H9 (cell line): ENCODE results near the gene CERCAM. TPM values are rescaled to one million over a fixed set of nuclear protein-coding genes. Genes with fewer than 3 reads are reported as not detected.

ENCODE experiments used
- DNase-seq: peaks from one replicate; pipeline ENCODE4 v3.0.0-alpha.2; 2017
- H2AFZ ChIP-seq: one replicate; pipeline ENCODE4 v1.6.1; 2013; ENCODE audit warnings: mild to moderate bottlenecking, low read length, control low read depth, moderate library complexity
- H2AK5ac ChIP-seq: 2 replicates; pipeline ENCODE4 v1.6.1; 2013; ENCODE audit warnings: low read length, control low read depth, mixed read lengths; ENCODE audit not compliant: insufficient read length
- H2BK120ac ChIP-seq: one replicate; pipeline ENCODE4 v1.6.1; 2013; ENCODE audit warnings: low read depth, mild to moderate bottlenecking, low read length, control low read depth, inconsistent platforms; ENCODE audit not compliant: poor library complexity, severe bottlenecking
- H2BK12ac ChIP-seq: 2 replicates; pipeline ENCODE4 v1.6.1; 2013; ENCODE audit warnings: low read length, control low read depth, mixed read lengths, low read depth; ENCODE audit not compliant: insufficient read length
- H2BK15ac ChIP-seq: 2 replicates; pipeline ENCODE4 v1.6.1; 2013; ENCODE audit warnings: low read depth, low read length, control low read depth
- H2BK20ac ChIP-seq: one replicate; pipeline ENCODE4 v1.6.1; 2013; ENCODE audit warnings: low read depth, mild to moderate bottlenecking, low read length, control low read depth, inconsistent platforms; ENCODE audit not compliant: poor library complexity, severe bottlenecking
- H2BK5ac ChIP-seq: 2 replicates; pipeline ENCODE4 v1.6.1; 2013; ENCODE audit warnings: low read length, control low read depth, mixed read lengths; ENCODE audit not compliant: insufficient read length
- H3K14ac ChIP-seq: 2 replicates; pipeline ENCODE4 v1.6.1; 2013; ENCODE audit warnings: low read length, control low read depth; ENCODE audit not compliant: insufficient read depth
- H3K18ac ChIP-seq: 2 replicates; pipeline ENCODE4 v1.6.1; 2013; ENCODE audit warnings: low read depth, mild to moderate bottlenecking, mixed read lengths, low read length, control low read depth; ENCODE audit not compliant: insufficient read length
- H3K23ac ChIP-seq: 2 replicates; pipeline ENCODE4 v1.6.1; 2013; ENCODE audit warnings: low read length, control low read depth, mixed read lengths, low read depth; ENCODE audit not compliant: insufficient read length
- H3K23me2 ChIP-seq: 2 replicates; pipeline ENCODE4 v1.6.1; 2013; ENCODE audit warnings: low read depth, mild to moderate bottlenecking, mixed read lengths, low read length, control low read depth; ENCODE audit not compliant: insufficient read length, poor library complexity, severe bottlenecking
- H3K27ac ChIP-seq: 2 replicates; pipeline ENCODE4 v1.5.1; 2013; ENCODE audit warnings: low read length, control low read depth, mixed read lengths, low read depth; ENCODE audit not compliant: insufficient read length
- H3K27me3 ChIP-seq: 2 replicates; pipeline ENCODE4 v1.6.1; 2013; ENCODE audit warnings: low read length, control low read depth, inconsistent platforms; ENCODE audit not compliant: insufficient read depth
- H3K4ac ChIP-seq: 2 replicates; pipeline ENCODE4 v1.6.1; 2013; ENCODE audit warnings: low read depth, mild to moderate bottlenecking, control low read depth, inconsistent platforms, low read length, moderate library complexity
- H3K4me1 ChIP-seq: 2 replicates; pipeline ENCODE4 v1.6.1; 2013; ENCODE audit warnings: low read length, control low read depth, inconsistent platforms; ENCODE audit not compliant: insufficient read depth
- H3K4me2 ChIP-seq: 2 replicates; pipeline ENCODE4 v1.6.1; 2013; ENCODE audit warnings: low read length, control low read depth, mixed read lengths; ENCODE audit not compliant: insufficient read length, insufficient read depth
- H3K56ac ChIP-seq: 2 replicates; pipeline ENCODE4 v1.6.1; 2013; ENCODE audit warnings: low read depth, mild to moderate bottlenecking, mixed read lengths, low read length, control low read depth; ENCODE audit not compliant: insufficient read length
- H3K79me1 ChIP-seq: 2 replicates; pipeline ENCODE4 v1.6.1; 2013; ENCODE audit warnings: low read depth, mild to moderate bottlenecking, moderate library complexity, low read length, control low read depth, inconsistent platforms; ENCODE audit not compliant: insufficient read depth, poor library complexity, severe bottlenecking
- H3K79me2 ChIP-seq: 2 replicates; pipeline ENCODE4 v1.6.1; 2013; ENCODE audit warnings: low read length, control low read depth, inconsistent platforms; ENCODE audit not compliant: insufficient read depth
- H3K9ac ChIP-seq: 2 replicates; pipeline ENCODE4 v1.6.1; 2013; ENCODE audit warnings: low read length, control low read depth, mixed read lengths; ENCODE audit not compliant: insufficient read length; ENCODE audit errors: extremely low read depth
- H3K9me3 ChIP-seq: one replicate; pipeline ENCODE4 v1.6.1; 2013; ENCODE audit warnings: low read depth, low read length, inconsistent platforms; ENCODE audit not compliant: control insufficient read depth
- H3T11ph ChIP-seq: one replicate; pipeline ENCODE4 v1.6.1; 2013; ENCODE audit warnings: mild to moderate bottlenecking, low read length, control low read depth, inconsistent platforms
- H4K20me1 ChIP-seq: one replicate; pipeline ENCODE4 v1.6.1; 2013; ENCODE audit not compliant: control insufficient read depth, insufficient read length, insufficient read depth
- H4K5ac ChIP-seq: 2 replicates; pipeline ENCODE4 v1.6.1; 2013; ENCODE audit warnings: low read depth, mild to moderate bottlenecking, mixed read lengths, low read length, control low read depth; ENCODE audit not compliant: insufficient read length
- H4K8ac ChIP-seq: replicated peaks from 2 replicates; pipeline ENCODE4 v1.6.1; 2013; ENCODE audit warnings: low read length, control low read depth, mixed read lengths, low read depth; ENCODE audit not compliant: insufficient read length
- H4K91ac ChIP-seq: 2 replicates; pipeline ENCODE4 v1.6.1; 2013; ENCODE audit warnings: low read depth, mild to moderate bottlenecking, moderate library complexity, mixed read lengths, low read length, control low read depth; ENCODE audit not compliant: insufficient read length
- H3K27ac Mint-ChIP-seq, 3 experiments: 2 replicates in 2 of 3; 3 replicates in 1 of 3; pipeline ENCODE4 v1.8.0; 2020 to 2021; ENCODE audit warnings: mixed read lengths in 3 of 3, mild to moderate bottlenecking in 1 of 3, moderate library complexity in 1 of 3
- H3K27me3 Mint-ChIP-seq: 2 replicates; pipeline ENCODE4 v1.8.0; 2021; ENCODE audit warnings: low read depth, mild to moderate bottlenecking, moderate library complexity, mixed read lengths
- H3K36me3 Mint-ChIP-seq, 3 experiments: 2 replicates in 2 of 3; 3 replicates in 1 of 3; pipeline ENCODE4 v1.8.0; 2020 to 2021; ENCODE audit warnings: low read depth in 3 of 3, mixed read lengths in 3 of 3; ENCODE audit not compliant: insufficient read depth in 1 of 3
- H3K4me1 Mint-ChIP-seq, 2 experiments: 2 replicates each; pipeline ENCODE4 v1.8.0; 2020; ENCODE audit warnings: mixed read lengths in 2 of 2
- H3K4me3 Mint-ChIP-seq, 2 experiments: 2 replicates in 1 of 2; 3 replicates in 1 of 2; pipeline ENCODE4 v1.8.0; 2020 to 2021; ENCODE audit warnings: mild to moderate bottlenecking in 2 of 2, mixed read lengths in 2 of 2, moderate library complexity in 1 of 2
- H3K9me3 Mint-ChIP-seq, 2 experiments: 2 replicates in 1 of 2; 3 replicates in 1 of 2; pipeline ENCODE4 v1.8.0; 2020; ENCODE audit warnings: mild to moderate bottlenecking in 2 of 2, mixed read lengths in 2 of 2, moderate library complexity in 1 of 2
- CTCF ChIP-seq: fragments of 200-600 bp; sonication (generic); conservative IDR thresholded peaks from 3 replicates; pipeline ENCODE4 v1.8.0; 2021; ENCODE audit warnings: antibody characterized with exemption, mild to moderate bottlenecking
- WGBS: extraction: QIAGEN DNeasy Blood & Tissue Kit; methylation state at CpG from one replicate; pipeline ENCODE4 v1.1.7; 2013; ENCODE audit warnings: missing lambda C conversion rate, low lambda C conversion rate, mixed read lengths; ENCODE audit not compliant: insufficient read length; ENCODE audit errors: extremely low coverage; 5-methylcytosine and 5-hydroxymethylcytosine counted together
- total RNA-seq: library from RNA; stranded (reverse); gene quantifications from 2 replicates; pipeline ENCODE4 v1.2.1, GENCODE V29; 2021

CERCAM gene
- total RNA-seq, 1 experiment from 2014 or later = 5.4 TPM

- peaks cover 47 to 71% of the 10 kb centered on the region in 2 experiments for H3K4me1 Mint-ChIP-seq
- Histone ChIP-seq H3T11ph (no peak overlapping the region), H3K23ac (no peak overlapping the region), H2BK15ac (no peak overlapping the region), H2AK5ac (no peak overlapping the region), H2BK12ac (no peak overlapping the region), H3K9me3 (no peaks in the 10 kb centered on the region), H3K9ac (no peak overlapping the region), H4K5ac (no peak overlapping the region), H3K14ac (peak overlapping the region; percentile 14; the same call in 1 of the 2 replicates), H3K4me1 (peaks cover 24% of the 10 kb centered on the region), H3K27ac (no peak overlapping the region), H4K20me1 (no peaks in the 10 kb centered on the region), H3K18ac (no peak overlapping the region), H3K27me3 (peaks cover 32% of the 10 kb centered on the region), H3K4ac (no peak overlapping the region), H2BK20ac (no peak overlapping the region), H4K8ac (no peak overlapping the region), H3K23me2 (no peaks in the 10 kb centered on the region), H3K4me2 (no peak overlapping the region), H3K79me1 (no peaks in the 10 kb centered on the region), H2BK5ac (no peak overlapping the region), H4K91ac (no peak overlapping the region), H2AFZ (no peak overlapping the region), H2BK120ac (no peak overlapping the region), H3K79me2 (no peaks in the 10 kb centered on the region), H3K56ac (no peak overlapping the region)
- no peak for DNase-seq
- WGBS = no CpG with 5 or more reads among the region's 18 CpGs
- peaks cover 99% of the 10 kb centered on the region for H3K27me3 Mint-ChIP-seq
- H3K36me3 Mint-ChIP-seq = peaks cover 13 to 44% (median 32%) of the 10 kb centered on the region in 3 experiments
- TF ChIP-seq CTCF = no peak
- peak overlapping the region in 1 of 3 experiments; percentile 44; a peak in 1 of 7 replicates for H3K27ac Mint-ChIP-seq
- no peaks in the 10 kb centered on the region for H3K9me3 Mint-ChIP-seq
- 0 out of 5 replicates have a peak overlapping the region, but pooled peaks of 1 of the 2 experiments have one; percentile 25 for H3K4me3 Mint-ChIP-seq
Measured at GRCh38 chr9:128385496-128386460, 34.9 kb upstream of the CERCAM start.
